GM21381 (cell line): Measurements from ENCODE around the gene ECHDC3.
"Not testable (repeated sequence)": the region's sequence is repeated elsewhere in the genome, so short reads cannot be mapped to it uniquely, and the experiment has no call there.

Experiments
- ATAC-seq: cut with Tn5 transposase; IDR thresholded peaks from one replicate; pipeline ENCODE4 v1.9.1; 2021; ENCODE audit warnings: mild to moderate bottlenecking, moderate library complexity; ENCODE audit not compliant: unreplicated experiment

Gene ECHDC3

DNA sequence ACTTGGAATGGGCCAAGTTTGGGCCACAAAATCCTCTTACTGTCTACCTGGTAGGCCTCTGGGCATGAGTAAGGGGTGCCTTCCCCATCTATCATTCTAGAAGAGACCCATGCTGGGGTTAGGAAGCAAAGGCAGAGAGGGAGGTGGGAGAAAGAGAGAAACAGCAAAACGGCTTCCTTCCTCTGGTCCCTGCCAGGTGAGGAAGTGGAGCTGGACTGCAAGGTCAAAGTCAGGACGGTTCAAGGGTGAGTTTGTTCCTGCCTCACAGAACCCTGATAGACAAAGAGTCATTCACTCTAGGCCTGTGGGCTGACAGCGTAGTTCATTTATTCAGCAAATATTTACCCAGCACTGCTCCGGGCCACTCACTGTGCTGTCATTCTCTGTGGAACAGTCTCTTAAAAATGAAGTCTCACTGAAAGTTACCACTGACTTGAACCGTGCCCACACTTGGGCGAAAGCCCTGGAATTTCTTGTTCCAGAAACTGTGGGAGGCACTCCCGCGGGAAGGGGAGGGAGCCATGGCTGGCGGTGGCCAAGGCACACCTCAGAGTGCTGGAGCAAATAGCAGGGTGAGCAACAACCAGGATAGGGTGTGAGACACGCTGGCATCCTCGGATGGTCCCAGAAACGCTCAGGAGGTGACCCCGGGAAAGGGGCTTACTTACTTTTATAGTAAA is 26.2 kb upstream of the ECHDC3 start:
- no peak for ATAC-seq

DNA sequence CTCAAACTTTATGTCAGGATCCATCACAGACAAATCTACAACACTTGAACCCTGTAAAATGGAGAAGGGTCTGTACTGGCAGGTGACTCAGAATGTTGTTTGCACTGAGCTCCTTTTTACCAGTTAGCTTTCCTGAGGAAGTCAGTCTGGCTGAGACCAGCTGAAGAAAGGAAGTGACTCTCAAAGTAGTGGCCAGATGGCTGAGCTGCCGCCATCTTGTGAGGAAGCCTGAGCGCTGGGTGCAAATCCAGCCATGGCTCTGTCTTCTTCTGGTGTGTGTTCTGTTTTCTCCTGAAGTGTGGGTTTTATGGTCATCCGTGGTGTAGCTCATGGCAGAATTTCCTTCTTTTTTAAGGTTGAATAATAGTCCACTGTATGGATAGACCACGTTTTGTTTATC is 25.5 kb upstream of the ECHDC3 start:
- ATAC-seq, result no peak

DNA sequence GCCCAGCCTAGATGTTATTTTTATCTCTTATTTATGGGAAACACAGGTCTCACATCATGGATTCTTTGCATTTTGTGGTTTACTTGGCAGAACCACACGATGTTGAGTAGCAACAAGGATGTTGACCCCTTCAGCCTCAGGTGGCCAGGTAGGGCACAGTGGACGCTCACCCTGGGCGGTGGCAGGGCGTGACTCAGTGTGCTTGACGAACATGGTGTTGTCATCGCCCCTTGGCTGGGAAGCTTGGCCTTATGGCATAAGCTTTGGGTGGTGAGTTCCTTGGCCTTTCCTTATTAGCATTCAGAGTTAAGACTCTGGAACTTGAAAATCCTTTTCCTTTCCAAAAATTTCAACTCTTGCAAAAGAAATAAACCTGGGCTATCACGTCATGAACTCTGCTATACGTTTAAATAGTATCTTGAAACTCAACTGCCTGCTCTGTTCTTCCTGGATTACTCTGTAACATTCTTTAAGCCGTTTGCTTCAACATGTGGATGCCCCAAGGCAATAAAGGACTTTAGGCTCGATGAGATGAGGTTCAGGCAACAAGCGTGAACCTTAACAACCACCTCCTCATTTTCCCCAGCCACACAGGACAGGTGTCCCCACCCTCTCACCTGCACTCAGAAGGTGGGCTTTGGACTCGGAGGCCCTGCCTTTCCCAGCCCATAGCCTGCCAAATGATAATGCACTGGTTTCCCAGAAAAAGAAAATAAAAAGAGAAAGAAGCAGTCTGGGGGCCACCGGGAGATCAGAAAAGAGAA is 22.5 kb upstream of the ECHDC3 start:
- ATAC-seq, result no peak

DNA sequence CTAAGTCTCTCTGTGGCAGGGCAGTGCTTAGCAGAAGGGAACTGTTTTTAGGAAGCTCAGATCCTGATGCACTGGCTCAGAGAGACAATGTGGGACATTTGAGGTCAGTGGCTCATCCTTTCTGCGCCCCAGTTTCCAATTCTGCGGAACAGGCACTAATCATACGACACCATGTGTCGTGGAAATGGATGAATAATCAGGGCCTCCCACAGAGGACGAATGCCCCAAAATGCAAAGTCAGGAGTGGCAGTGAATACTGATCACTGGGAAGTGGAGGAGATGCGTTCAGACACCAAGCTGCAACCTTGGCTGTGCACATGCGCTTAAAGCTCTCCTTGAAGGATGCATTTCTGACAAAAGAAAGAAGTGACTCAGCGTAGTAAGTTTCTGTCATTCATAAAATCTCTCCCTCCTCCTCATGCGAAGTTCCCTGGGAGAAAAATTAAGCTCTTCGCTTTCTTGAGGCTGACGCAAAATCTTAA is 21.9 kb upstream of the ECHDC3 start:
- ATAC-seq, result no peak

DNA sequence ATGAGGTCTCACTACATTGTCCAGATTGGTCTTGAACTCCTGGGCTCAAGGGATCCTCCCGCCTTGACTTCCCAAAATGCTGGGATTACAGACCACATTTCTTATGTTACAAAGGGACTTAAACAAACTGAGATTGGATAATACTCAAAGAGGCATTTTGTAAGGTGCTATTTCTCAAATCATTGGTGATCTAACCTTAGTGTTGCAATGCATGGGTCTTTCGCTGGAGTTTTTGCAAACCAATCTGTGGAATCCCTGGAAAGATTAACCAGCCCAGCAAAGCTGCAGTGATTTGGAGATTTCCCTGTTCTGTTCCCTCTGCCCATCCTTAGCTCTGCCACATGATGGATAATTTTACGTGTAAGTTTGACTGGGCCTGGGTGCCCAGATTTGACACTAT is 20.4 kb upstream of the ECHDC3 start:
- no peak for ATAC-seq

DNA sequence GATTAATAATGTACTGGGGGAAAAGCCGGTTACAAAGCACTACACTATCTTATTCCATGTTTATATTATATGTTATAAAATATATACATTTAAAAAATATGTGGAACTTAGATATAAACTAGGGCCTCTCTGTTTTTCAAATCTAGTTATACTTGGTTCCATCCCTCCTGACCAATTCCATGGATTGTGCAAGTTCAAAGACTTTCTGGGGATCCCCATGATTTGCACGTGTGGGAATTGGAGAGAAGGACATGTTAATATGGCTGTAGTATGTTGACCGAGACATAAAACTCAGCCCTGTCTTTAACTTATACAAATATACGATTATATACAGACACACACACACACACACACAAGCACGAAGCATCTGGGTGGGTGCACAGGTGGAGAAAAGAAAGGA is 18.8 kb upstream of the ECHDC3 start:
- ATAC-seq, result no peak

DNA sequence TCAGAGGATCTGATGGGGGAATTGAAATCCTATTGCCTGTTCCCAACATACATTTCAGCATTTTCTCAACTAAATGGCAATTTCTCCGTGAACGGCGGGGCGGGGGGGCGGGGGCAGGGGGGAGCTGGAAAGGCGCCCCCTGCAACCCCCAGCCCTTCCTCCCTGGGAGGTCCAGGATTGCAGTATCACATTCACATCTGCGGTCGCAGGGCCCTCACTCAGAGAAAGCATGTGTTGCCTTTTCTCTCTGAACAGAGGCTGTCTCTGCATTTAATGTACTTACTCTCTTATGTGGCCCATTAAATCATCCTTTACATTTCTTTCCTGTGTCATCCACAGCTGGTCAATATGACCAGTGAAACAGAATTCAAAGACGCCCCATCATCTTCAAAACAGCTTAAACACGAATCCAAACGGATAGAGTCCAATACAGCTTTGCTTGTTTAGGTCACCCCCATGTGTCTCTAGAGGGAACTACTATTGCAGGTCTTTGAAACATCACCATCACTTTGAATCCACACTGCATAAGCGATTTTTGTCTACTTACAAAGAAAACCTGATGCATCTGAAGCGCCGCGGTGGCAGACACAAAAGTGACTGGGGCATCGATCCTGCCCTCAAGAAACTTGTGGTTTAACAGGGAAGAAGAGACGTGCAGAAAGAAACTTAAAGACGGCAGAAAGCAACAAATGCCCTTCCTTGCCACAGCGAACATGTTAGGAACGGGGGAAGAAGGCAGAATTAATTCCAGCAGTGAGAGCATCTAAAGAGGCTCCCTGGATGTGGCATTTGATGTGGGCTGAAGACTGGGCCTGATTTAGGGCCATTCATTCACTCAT is 17.0 kb upstream of the ECHDC3 start:
- ATAC-seq, result peak; percentile 74

DNA sequence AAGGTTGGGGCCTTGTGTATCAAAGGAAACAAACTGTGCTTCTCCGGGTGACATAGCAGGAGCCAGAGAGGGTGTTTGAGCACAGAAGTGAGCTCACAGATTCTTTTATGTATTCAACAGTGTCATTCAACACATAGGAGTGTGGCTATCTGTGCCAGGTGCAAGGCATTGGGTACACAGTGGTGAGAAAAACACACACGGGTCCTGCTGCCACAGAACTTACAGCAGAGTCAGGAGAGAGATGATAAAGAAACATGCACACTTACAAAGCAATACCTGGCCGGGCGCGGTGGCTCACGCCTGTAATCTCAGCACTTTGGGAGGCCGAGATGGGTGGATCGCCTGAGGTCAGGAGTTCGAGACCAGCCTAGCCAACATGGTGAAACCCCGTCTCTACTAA is 16.3 kb upstream of the ECHDC3 start:
- ATAC-seq, result no peak

DNA sequence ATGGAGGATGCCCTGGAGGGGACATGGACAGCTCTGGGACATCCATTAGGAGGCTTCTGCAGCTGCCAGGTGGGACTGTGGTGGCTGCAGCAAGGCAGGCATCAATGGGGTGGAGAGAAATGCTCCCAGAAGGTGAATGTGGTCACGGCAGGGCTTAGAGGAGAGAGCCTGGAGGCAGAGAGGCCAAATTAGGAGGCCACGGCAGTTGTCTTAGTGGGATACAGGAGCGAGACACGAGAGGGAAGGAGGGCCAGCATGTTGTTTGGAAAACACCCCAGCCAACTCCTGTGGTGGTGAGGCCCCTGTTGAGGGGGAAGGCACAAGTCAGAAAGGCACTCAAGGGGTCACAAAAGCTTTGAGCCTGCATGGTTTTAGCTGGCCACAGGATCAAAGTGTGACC is 14.6 kb upstream of the ECHDC3 start:
- ATAC-seq, result no peak

DNA sequence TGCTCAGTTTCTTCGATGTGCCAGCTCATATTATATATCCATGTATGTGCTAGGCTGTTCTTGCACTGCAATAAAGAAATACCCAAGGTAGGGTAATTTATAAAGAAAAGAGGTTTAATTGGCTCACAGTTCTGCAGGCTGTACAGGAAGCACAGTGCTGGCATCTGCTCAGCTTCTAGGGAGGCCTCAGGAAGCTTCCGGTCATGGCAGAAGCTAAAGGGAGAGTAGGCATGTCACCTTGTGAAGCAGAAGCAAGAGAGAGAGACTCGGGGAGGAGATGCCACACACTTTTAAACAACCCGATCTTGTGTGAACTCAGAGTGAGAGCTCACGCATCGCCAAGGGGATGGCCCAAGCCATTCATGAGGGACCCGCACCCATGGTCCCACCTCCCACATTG is 13.8 kb upstream of the ECHDC3 start:
- ATAC-seq, result no peak

DNA sequence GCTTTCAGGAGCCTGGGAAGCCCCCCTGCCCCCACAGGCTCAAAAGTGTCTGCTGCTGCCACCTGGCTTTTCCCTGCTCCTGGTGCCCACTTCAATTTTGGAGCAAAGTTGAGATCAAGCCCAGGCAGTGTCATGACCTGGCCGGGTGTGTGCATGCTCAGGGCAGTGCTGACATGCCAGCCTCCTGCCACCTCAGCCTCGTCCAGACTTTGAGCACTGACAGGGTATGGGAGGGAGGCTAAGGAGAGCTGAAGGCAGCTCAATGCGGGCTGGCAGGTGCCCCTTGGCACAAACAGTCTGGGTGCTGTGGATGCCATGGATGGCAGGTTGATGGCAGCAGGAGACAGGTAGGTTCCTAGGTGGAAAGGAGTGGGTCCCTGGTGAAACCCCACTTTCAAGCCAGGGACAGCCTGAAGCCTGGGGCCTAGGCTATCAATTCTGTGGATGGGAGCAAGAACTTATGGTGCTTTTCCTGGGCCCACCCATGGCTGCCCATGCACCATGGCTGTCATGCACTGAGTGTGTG is 12.3 kb upstream of the ECHDC3 start:
- ATAC-seq, result no peak

DNA sequence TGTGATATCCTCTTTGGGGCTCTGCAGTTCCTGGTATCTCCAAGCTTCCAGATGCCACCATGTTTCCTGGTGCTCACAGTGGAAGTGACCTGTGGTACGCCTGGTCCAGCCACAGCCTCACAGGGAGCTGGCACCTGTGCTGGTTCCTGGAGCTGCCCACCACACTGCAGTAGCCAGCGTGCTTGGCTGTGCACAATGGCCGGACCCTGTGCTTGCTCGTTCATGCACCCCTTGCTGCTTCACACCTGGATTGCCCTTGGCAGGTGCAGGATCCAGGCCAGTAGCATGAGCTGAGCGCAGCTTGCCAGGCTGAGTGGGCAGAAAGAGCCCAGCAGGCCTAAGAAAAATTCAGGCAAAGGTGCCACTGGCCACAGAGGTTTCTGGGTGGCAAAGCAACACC is 11.4 kb upstream of the ECHDC3 start:
- ATAC-seq, result no peak

DNA sequence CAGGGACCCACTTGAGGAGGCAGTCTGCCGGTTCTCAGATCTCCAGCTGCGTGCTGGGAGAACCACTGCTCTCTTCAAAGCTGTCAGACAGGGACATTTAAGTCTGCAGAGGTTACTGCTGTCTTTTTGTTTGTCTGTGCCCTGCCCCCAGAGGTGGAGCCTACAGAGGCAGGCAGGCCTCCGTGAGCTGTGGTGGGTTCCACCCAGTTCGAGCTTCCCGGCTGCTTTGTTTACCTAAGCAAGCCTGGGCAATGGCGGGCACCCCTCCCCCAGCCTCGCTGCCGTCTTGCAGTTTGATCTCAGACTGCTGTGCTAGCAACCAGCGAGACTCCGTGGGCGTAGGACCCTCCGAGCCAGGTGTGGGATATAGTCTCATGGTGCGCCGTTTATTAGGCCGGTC is 5.4 kb upstream of the ECHDC3 start:
- ATAC-seq, result not testable (repeated sequence)

DNA sequence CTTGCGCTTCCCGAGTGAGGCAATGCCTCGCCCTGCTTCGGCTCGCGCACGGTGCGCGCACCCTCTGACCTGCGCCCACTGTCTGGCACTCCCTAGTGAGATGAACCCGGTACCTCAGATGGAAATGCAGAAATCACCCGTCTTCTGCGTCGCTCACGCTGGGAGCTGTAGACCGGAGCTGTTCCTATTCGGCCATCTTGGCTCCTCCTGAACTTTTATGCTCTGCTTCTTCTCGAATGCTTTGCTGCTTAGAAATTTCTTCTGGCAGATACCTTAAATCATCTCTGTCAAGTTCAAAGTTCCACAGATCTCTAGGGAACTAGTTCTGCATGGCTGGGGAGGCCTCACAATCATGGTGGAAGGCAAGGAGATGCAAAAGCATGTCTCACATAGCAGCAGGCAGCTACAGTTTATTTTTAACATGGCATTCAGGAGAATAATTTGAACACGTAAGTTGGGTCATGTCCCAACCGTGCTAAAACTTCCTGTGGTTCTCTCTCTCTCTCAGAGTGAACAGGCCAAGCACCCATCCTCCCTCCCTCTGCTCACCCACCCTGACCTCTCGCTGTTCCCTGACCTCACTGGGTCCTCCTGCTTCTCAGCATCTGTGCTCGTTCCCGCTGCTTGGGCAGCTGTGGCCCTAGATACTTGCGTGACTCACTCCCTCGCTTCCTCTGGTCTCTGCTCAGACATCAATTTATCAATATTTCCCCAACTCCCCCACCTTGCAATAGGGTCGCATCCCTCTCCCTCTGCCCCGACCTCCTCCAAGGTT is 4.7 kb upstream of the ECHDC3 start:
- not testable (repeated sequence) for ATAC-seq

DNA sequence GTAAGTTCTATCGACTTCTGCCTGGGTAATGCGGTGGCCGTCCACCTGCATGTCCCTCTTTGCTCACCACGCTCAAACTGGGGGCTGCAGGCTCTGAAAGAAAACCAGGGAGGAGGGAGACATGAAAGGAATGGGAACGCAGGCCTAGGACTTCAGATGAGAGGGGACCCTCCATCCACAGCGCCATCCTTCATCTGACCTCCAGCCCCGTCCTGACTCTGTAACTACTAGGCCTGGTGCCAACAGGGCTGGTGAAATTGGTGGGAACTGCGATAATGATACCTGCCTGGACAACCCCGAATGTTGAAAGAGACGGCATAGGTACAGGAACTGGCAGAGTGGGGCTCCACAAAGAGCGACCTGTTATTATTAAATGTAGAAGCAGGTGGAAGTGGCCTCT is 1.3 kb upstream of the ECHDC3 start:
- ATAC-seq, result no peak

DNA sequence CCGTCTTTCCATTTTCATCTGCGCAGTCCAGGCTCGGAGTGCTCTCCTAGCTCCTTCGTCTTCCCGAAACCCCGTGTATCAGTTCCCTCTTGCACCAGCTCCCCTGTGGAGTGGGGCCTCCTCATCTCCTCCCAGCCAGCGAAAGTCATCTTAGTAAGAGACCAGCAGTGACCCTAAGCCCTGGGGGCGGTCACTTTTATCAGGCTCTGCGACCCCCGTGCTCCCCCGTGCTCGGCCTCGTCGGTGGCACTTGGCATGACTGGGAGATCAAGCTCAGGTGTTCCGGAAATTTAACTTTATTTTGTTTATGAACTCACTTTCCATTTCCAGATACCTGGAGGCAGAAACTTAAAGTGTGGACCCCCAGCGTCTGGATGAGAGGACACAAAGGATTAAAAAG is 574 bp upstream of the ECHDC3 start:
- ATAC-seq, result no peak

DNA sequence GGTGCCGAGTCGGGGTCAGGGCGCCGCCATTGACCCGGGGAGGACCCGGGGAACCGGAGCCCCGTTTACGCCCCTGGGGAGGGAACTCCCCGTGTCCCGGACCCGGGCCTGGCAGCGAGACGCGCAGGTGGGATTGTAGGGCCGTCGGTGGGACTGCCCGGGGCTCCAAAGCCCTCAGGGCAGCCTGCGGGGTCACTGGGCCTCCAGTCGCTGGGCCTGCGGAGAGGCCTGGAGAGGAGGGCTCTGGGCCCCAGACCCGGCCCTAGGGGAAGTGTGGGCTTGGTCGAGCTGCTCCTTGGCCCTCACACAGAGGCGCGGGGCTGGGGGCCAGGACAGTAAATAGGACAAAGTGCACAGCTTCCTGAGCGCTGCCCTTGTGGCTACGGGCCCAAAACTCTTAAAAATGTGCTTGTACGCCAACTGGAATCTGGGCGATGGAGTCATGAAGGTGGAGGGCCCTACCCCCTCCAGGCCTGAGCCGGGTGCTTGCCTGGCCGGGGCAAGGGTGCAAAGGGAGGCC is 657 bp downstream of the ECHDC3 start:
- ATAC-seq, result no peak

DNA sequence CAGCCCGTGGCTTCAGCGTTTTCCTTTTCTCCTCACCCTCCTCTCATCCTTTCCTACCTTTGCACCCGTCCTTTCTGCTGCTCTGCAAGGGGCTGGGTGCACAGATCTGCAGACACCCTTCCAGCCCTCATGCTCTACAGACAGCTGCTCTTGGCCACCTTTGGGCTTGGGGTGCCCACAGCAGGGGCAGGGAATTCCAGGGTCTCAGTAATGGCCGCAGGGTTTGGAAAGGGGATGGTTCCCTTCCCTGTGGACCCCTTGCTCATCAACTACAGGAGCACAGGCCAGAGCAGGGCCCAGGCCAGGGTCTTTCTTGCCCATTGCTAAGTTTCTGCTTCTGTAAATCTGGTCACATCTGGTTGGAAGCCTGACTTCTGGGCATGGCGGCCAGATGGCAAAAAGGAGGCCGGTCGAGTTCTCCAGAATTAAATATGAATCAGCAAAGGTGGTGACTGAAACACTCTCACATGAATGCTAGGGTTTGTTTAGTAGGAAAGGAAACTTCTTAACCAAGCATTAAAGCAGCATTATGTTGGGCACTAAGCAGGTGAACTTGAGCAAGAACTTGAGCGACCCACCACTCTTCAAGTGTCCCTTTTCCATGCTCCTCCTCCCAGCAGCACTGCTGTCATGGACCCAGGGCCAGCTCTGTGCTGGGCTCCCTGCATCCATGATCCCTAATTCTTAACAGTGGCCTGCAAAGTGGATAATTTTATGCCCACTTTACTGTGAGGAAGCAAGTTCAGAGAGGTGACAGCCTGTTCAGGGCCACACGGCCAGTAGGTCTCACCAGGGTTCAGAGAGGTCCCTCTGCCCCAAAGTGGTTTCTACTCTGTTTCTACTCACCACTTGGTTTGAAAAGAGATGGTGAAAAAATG is 1.5 kb downstream of the ECHDC3 start:
- no peak for ATAC-seq

DNA sequence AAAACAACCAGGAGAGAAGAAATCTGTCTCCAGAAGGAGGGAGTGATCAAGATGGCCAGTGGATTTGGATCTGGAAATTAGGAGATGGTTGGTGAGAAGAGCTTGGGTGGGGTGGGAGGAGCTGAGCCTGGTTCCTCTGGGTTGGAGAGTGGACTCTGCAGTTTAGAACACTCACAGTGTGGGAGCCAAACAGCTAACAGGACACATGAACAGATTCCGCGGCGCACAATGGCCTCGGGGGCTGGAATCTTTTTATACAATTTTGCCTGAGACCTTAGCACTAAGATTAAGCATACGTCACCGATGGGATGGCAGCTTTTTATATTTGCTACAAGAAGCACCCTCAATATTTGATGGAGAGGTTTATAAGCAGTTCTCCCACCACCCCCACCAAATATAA is 2.9 kb downstream of the ECHDC3 start:
- no peak for ATAC-seq
